GM12878 (cell line): Measurements from ENCODE around the gene SEMA5A. TPM values are rescaled to one million over a fixed set of nuclear protein-coding genes. Genes with fewer than 3 reads are reported as not detected.

Source experiments
- ATAC-seq: fragments of 200-7000 bp; cut with Tn5 transposase; 3 replicates; pipeline ENCODE4 v1.9.1; 2020; ENCODE audit warnings: mild to moderate bottlenecking, moderate library complexity
- BruUV-seq: library from RNA; stranded (reverse); fragments of 400-500 nt; replicated peaks from 2 replicates; lab custom pipeline; 2021; lab: Mats Ljungman, UMichigan
- CTCF ChIA-PET: fragments of 300-600 bp; sonication (Branson Sonifier 250); formaldehyde crosslinking; extraction: SDS; loops from one replicate; lab custom pipeline; 2021; ENCODE audit warnings: inconsistent platforms; lab: Yijun Ruan, JAX
- POLR2A ChIA-PET: fragments of 350-600 bp; formaldehyde crosslinking; extraction: SDS; loops from one replicate; lab custom pipeline; 2021; ENCODE audit warnings: inconsistent platforms; lab: Charles Lee
- RAD21 ChIA-PET: fragments of 300-600 bp; sonication (Branson Sonifier 250); formaldehyde crosslinking; loops from one replicate; lab custom pipeline; 2023; ENCODE audit warnings: antibody characterized with exemption; ENCODE audit not compliant: unreplicated experiment; lab: Charles Lee
- SMC1A ChIA-PET: fragments of 300-600 bp; sonication (Branson Sonifier 250); formaldehyde crosslinking; loops from one replicate; lab custom pipeline; 2023; ENCODE audit not compliant: unreplicated experiment, uncharacterized antibody; lab: Charles Lee
- DNase-seq: peaks from one replicate; pipeline ENCODE4 v3.0.0-alpha.2; 2011; ENCODE audit warnings: low read depth, low spot score
- FAIRE-seq: peaks from 3 replicates; lab custom pipeline; 2011; peaks lifted over from hg19 to GRCh38; lab: Jason Lieb, UNC
- H2AFZ ChIP-seq: 2 replicates; pipeline ENCODE4 v1.6.0; 2011; ENCODE audit warnings: low read depth, low read length, control low read depth; ENCODE audit not compliant: control insufficient read depth
- H3K27ac ChIP-seq: 2 replicates; pipeline ENCODE4 v1.5.1; 2011; ENCODE audit warnings: control low read depth; ENCODE audit not compliant: control insufficient read depth, insufficient read depth
- H3K27me3 ChIP-seq, 2 experiments: replicated peaks in 1 of 2; 2 replicates each; pipeline versions ENCODE4 v1.6.0 to v1.6.1; 2011; ENCODE audit warnings: low read length in 1 of 2; ENCODE audit not compliant: control insufficient read depth in 2 of 2, insufficient read depth in 2 of 2
- H3K36me3 ChIP-seq, 2 experiments: 2 replicates each; pipeline ENCODE4 v1.5.1; 2011; ENCODE audit warnings: low read length in 1 of 2; ENCODE audit not compliant: control insufficient read depth in 2 of 2, insufficient read depth in 2 of 2
- H3K4me1 ChIP-seq: 2 replicates; pipeline ENCODE4 v1.6.1; 2011; ENCODE audit warnings: mild to moderate bottlenecking, low read length, moderate library complexity, mixed read lengths; ENCODE audit not compliant: control insufficient read depth, insufficient read depth
- H3K4me2 ChIP-seq: 2 replicates; pipeline ENCODE4 v1.6.0; 2011; ENCODE audit warnings: control low read depth; ENCODE audit not compliant: control insufficient read depth, insufficient read depth
- H3K4me3 ChIP-seq: fragments of 200-600 bp; sonication (generic); 2 replicates; pipeline ENCODE4 v1.5.1; 2016
- H3K79me2 ChIP-seq: 2 replicates; pipeline ENCODE4 v1.6.0; 2011; ENCODE audit warnings: low read length; ENCODE audit not compliant: control insufficient read depth, insufficient read depth
- H3K9ac ChIP-seq: 2 replicates; pipeline ENCODE4 v1.8.0; 2011; ENCODE audit warnings: low read length, control low read depth, mixed read lengths; ENCODE audit not compliant: control insufficient read depth, insufficient read depth
- H3K9me3 ChIP-seq: replicated peaks from 3 replicates; pipeline ENCODE4 v1.5.1; 2011; ENCODE audit warnings: mild to moderate bottlenecking, low read length; ENCODE audit not compliant: control insufficient read depth, insufficient read depth
- H4K20me1 ChIP-seq: 2 replicates; pipeline ENCODE4 v1.6.0; 2011; ENCODE audit not compliant: control insufficient read depth, insufficient read depth
- CREM ChIP-seq: IDR thresholded peaks from 2 replicates; pipeline ENCODE4 v1.6.1; 2014; ENCODE audit warnings: antibody characterized with exemption, low read depth
- E4F1 ChIP-seq: fragments of 450-650 bp; IDR thresholded peaks from 2 replicates; pipeline ENCODE4 v1.6.1; 2018; ENCODE audit warnings: borderline replicate concordance, mild to moderate bottlenecking; ENCODE audit not compliant: partially characterized antibody
- FOXM1 ChIP-seq: IDR thresholded peaks from 2 replicates; pipeline ENCODE4 v1.6.1; 2012; ENCODE audit warnings: low read depth, mild to moderate bottlenecking, inconsistent platforms, low read length, moderate library complexity
- IRF3 ChIP-seq: fragments of 450-650 bp; IDR thresholded peaks from 2 replicates; pipeline ENCODE4 v1.6.1; 2014; ENCODE audit warnings: mild to moderate bottlenecking
- NBN ChIP-seq: fragments of 450-650 bp; IDR thresholded peaks from 2 replicates; pipeline ENCODE4 v1.6.1; 2016
- NR2C2 ChIP-seq: IDR thresholded peaks from 2 replicates; pipeline ENCODE4 v1.6.1; 2011; ENCODE audit warnings: borderline replicate concordance, low read depth; ENCODE audit not compliant: control insufficient read depth, insufficient read length
- PML ChIP-seq: IDR thresholded peaks from 2 replicates; pipeline ENCODE4 v1.6.1; 2012; ENCODE audit warnings: low read length, inconsistent platforms
- YBX1 ChIP-seq: fragments of 450-650 bp; IDR thresholded peaks from 2 replicates; pipeline ENCODE4 v1.6.1; 2016; ENCODE audit warnings: antibody characterized with exemption
- WGBS: methylation state at CpG from one replicate; pipeline ENCODE4 v1.1.6; 2016; ENCODE audit warnings: low lambda C conversion rate; ENCODE audit not compliant: insufficient replicate concordance, insufficient coverage; ENCODE audit errors: missing lambda C conversion rate; 5-methylcytosine and 5-hydroxymethylcytosine counted together
- in situ Hi-C: fragments of 300-500 bp; cut with MboI; formaldehyde crosslinking; loops from 9 replicates; pipeline ENCODE4 v1.14.3; 2018; ENCODE audit warnings: mixed read lengths
- intact Hi-C: fragments of 100-400 bp; cut with micrococcal nuclease; formaldehyde crosslinking; loops from one replicate; pipeline ENCODE4 v1.14.2; 2022; ENCODE audit not compliant: unreplicated experiment
- polyA plus RNA-seq, 11 experiments: library from polyadenylated mRNA; depleted of rRNA in 4 of 11; unstranded in 6 of 11; stranded (reverse) in 5 of 11; fragments of >200 nt; fragmentation: Nextera tagmentation in 4 of 11; fragmentation: Illumina TruSeq in 1 of 11; extraction: Ambion mirVana in 4 of 11; extraction: Trizol in 1 of 11; gene quantifications; 1 replicate in 1 of 11; 2 replicates in 10 of 11; pipeline versions ENCODE4 v1.2.1 to v1.2.3, GENCODE V29; 2011 to 2016; ENCODE audit warnings: inconsistent platforms in 2 of 11, missing spikeins in 2 of 11, low read depth in 1 of 11
- total RNA-seq, 4 experiments: library from RNA; depleted of rRNA in 3 of 4; stranded (reverse); fragments of >200 nt in 3 of 4; fragmentation: Illumina TruSeq in 1 of 4; extraction: Trizol in 1 of 4; gene quantifications; 2 replicates each; pipeline versions ENCODE4 v1.2.1 to v1.2.3, GENCODE V29; 2013 to 2021

Gene SEMA5A
- total and polyA plus RNA-seq, 10 of the 15 experiments (the other 5 are each of a cell fraction or from before 2014, with no cell fraction given) = 0.03 to 2.4 (median 0.09) TPM; not detected in 1

DNA sequence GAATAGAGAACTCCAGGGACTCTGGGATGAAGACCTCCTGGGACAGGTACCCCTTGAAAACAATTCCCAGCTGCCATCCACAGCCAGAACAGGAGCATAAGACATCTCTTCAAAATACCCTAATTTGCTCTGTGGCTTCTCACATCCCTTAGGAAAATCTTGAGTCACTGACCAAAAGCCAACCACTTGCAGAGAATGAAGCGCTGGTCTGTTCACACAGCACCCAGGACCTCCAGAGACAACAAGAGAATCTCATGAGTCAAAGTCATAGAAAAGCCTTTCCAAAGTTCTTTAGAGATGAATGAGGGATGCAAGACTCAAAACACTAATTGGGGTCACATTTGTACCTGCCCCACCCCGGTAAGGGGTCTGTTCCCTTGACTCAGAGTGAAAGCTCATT is 210.6 kb downstream of the SEMA5A start:
- POLR2A ChIA-PET = no interaction called here
- no peaks in the 10 kb centered on the region for H3K27me3 ChIP-seq
- H3K79me2 ChIP-seq = no peaks in the 10 kb centered on the region
- H3K9me3 ChIP-seq = no peaks in the 10 kb centered on the region
- intact Hi-C loops (no loop called here), in situ Hi-C loops (no loop called here)
- no peaks in the 10 kb centered on the region for H4K20me1 ChIP-seq
- no peak for TF ChIP-seq PML
- TF ChIP-seq NR2C2 = no peak
- TF ChIP-seq NBN = no peak
- TF ChIP-seq E4F1 = no peak
- TF ChIP-seq IRF3 = no peak
- no peak for TF ChIP-seq CREM
- TF ChIP-seq YBX1 = no peak
- TF ChIP-seq FOXM1 = no peak
- H3K27ac ChIP-seq = no peak overlapping the region
- CTCF ChIA-PET = no interaction called here
- H3K36me3 ChIP-seq = no peaks in the 10 kb centered on the region
- no peak for FAIRE-seq
- no peaks in the 10 kb centered on the region for H3K4me1 ChIP-seq
- no peak overlapping the region for H3K4me3 ChIP-seq
- H2AFZ ChIP-seq = no peak overlapping the region
- SMC1A ChIA-PET = no interaction called here
- RAD21 ChIA-PET = no interaction called here
- H3K4me2 ChIP-seq = no peak overlapping the region
- no TSS peak for BruUV-seq
- 0% methylated on average over 2 of the region's 2 CpGs for WGBS
- ATAC-seq = no peak
- H3K9ac ChIP-seq = no peak overlapping the region
- DNase-seq = no peak
